Measurements from ENCODE around the gene PSME4.

Gene PSME4, protein sequence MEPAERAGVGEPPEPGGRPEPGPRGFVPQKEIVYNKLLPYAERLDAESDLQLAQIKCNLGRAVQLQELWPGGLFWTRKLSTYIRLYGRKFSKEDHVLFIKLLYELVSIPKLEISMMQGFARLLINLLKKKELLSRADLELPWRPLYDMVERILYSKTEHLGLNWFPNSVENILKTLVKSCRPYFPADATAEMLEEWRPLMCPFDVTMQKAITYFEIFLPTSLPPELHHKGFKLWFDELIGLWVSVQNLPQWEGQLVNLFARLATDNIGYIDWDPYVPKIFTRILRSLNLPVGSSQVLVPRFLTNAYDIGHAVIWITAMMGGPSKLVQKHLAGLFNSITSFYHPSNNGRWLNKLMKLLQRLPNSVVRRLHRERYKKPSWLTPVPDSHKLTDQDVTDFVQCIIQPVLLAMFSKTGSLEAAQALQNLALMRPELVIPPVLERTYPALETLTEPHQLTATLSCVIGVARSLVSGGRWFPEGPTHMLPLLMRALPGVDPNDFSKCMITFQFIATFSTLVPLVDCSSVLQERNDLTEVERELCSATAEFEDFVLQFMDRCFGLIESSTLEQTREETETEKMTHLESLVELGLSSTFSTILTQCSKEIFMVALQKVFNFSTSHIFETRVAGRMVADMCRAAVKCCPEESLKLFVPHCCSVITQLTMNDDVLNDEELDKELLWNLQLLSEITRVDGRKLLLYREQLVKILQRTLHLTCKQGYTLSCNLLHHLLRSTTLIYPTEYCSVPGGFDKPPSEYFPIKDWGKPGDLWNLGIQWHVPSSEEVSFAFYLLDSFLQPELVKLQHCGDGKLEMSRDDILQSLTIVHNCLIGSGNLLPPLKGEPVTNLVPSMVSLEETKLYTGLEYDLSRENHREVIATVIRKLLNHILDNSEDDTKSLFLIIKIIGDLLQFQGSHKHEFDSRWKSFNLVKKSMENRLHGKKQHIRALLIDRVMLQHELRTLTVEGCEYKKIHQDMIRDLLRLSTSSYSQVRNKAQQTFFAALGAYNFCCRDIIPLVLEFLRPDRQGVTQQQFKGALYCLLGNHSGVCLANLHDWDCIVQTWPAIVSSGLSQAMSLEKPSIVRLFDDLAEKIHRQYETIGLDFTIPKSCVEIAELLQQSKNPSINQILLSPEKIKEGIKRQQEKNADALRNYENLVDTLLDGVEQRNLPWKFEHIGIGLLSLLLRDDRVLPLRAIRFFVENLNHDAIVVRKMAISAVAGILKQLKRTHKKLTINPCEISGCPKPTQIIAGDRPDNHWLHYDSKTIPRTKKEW (N-terminal part only)

DNA sequence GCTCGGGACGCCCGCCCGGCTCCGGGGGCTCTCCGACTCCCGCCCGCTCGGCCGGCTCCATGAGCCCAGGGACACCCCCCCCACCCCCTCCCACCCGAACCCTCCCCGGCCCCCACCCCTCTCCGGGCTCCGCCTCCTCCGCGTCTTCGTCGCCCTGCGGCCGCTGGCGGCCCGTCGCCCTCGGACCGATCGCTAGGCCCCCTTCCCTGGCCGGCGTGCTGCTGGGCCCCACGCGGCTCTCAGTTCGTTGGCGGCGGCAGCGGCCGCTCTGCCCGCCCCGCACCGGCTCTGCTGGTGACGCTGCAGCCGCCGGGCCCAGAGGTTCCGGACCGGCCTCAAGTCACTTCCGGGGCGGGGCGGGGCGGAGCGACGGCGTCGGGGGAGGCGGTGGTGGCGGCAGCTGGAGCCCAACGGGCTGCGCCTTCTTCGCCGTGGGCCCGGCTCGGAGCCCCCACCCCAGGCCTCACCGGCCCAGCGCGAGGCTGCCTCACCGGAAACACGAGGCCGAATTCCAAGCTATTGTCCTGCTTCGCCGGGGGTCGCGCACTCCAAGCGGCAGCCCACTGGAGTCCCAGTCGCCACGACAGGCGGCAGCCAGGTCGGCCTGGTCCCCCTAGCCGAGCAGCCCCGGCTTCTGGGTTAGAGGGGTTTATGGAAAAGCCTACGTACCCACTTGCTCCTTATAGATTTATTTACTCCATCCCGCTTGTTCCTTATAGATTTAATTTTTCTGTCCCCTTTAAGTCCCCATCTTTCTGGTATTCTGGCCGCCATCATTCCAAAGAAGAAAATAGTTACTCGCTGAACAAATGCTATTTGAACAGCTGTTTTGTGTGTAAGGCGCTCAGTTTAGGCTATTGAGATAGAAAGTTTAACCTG, at the start of gene PSME4:
Gene PSME4 (minus strand): TSS at position 270 of the 879 bp plus-strand sequence. CDS start 209 bp downstream, at position 61.
- DNase-seq = peak; percentile 73

DNA sequence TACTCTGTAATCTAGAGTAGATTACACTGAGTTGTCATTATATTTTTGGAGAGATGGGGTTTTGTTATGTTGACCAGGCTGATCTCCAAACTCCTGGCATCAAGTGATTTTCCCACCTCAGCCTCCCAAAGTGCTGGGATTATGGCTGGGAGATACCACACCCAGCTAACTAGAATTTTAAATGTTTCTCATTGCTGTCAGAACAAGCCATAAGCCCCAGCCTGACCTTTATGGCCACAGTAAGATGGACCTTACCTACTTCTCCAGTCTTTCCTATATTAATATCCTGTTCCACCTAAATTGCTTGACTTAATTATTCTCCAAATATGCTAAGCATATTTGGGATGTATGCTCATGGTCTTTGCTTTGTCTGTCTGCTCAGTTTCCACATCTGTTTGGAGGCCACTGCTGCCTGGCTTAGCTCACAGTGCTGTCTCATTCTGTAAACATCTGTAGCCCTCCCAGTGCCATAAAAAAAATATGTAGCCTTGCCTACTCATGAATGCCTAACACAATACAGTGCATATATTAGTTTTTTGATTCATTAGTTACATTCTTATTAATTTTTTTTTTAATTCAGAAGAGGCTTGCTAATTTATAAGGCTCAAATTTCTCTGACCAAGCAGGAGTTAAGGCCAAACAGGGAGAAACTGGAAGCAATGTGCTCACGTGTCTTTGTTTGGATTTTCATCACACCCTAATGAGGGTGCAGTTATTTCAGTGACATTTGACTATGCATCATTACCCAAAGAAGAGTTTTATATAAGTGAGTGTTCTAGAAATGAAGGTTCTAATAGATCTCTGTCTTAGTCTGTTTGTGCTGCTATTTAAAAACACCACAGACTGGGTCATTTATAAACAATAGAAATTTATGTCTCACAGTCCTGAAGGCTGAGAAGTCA, 45.3 kb upstream of the PSME4 start:
- no peak for DNase-seq

DNA sequence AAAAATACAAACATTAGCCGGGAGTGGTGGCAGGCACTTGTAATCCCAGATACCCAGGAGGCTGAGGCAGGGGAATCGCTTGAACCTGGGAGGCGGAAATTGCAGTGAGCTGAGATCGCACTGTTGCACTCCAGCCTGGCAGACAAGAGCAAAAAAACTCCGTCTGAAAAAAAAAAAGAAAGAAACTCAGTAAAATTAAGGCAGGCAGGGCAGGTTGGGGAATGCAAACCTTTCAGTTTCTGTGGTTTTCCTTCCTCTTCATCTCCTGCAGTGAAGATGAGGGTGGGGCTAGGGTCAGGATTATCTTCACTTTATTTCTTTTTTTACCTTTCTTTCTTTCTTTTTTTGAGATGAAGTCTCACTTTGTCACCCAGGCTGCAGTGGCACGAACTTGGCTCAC, 43.2 kb upstream of the PSME4 start:
- no peak for DNase-seq

DNA sequence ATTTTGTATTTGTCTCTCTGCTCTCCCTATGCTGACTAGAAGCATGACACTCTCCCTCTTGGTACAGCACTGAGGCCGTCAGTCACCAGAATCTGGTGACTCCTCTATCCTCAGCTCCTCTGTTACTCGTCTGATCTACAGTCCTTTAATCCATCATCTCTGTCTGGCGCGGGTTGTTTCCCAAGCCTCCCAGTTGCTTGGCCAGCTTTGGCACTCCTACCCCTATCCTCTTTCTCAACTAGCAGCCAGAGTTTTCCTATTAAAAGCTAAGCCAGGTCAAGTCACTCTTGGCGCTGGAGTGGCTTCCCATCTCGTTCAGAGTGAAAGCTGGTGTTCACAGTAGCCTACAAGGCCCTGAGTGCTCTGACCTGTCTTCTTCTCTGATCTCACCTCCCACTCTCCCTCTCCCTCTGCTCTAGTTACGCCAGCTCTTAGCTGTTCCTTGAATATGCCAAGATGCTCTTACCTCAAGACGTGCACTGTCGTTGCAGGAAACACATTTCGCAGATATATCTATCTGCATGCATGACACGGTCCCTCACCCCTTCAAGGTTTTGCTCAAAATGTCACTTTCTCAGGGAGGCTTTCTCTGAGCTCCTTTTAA, 41.8 kb upstream of the PSME4 start:
- DNase-seq = no peak

DNA sequence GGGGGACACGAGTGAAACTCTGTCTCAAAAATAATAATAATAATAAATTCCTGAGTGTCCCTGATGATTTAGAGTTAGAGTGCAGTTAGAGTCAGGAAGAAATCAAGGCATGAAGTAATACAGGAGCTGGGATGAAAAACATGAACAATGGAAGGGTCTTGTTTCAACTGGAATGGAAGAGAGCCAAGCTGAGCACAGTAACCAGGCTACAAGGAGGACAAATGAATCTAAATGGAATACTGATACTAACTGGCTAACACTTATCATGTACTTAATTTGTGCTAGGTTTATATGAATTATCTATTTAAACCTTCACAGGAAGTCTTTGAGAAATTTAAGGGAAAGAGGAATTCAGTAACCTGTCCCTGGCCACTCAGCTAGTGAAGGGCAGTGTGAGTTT, 38.8 kb upstream of the PSME4 start:
- no peak for DNase-seq

DNA sequence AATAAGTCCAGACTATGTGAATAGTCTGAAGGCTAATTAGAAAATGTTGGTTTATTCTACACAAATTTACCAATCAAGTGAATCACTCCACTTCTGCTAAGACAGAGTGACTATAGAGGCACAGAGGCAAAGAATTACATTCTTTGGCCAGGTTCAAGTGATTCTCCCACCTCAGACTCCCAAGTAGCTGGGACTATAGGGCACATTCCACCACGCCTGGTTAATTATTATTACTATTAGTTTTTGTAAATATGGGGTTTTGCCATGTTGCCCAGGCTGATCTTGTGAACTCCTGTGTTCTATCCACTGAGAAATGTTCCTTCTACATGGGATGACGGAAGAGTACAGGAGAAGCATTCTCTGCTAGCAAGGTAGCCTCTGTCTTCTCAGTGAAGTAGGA, 37.6 kb upstream of the PSME4 start:
- no peak for DNase-seq

DNA sequence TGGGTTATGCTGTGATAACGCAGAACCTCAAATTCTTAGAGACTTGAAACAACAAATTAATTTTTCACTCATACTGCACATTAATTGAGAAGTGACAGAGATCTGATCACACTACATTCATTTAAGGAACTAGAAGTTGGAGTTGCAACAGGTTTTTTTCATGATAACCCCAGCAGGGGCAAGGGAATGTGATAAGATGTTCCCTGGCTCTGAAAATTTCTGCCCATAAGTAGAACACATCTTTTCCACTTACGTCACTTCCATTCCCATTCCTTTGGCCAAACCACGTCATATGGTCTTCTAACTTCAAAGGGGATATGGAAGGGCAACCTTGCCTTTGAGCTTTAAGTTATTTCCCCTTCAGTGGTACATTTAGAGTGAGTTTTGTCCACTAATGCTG, 29.7 kb upstream of the PSME4 start:
- DNase-seq = no peak

DNA sequence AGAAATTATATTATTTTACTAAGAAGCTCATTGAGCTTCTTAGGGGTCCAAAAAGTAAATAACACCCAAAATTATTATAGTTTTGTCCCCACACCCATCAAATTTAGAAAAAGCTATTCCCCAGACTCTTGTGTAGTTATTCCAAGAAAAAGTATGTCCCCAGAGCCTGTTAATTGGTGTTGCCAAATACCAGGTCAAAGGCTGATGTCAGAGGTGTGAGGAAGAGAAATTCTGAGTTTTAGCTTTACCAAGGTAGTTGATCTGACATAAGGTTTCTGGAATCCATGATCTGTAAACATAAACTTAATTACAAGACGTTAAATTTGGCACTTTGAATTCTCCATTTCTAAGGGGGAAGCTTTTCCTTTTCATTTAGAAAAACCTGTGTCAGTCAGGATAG, 29.3 kb upstream of the PSME4 start:
- DNase-seq = no peak

DNA sequence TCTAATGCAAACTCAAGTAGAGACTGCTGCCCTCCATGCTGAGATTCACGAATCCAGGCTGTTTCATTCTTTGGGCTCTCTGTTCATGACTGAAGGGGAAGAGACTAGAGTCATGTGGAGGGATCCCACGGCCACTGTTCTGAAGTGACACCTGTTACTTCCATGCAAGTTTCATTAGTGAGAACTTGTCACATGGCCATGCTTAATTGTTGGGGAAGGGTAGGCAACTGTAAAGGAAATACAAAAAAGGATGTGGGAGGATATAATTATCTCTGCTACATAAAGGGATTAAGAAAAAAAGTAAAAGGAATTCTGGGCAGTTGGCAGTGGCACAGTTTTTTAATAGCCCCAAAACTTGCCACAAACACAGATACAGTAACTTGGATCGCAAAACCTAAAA, 28.0 kb upstream of the PSME4 start:
- no peak for DNase-seq

DNA sequence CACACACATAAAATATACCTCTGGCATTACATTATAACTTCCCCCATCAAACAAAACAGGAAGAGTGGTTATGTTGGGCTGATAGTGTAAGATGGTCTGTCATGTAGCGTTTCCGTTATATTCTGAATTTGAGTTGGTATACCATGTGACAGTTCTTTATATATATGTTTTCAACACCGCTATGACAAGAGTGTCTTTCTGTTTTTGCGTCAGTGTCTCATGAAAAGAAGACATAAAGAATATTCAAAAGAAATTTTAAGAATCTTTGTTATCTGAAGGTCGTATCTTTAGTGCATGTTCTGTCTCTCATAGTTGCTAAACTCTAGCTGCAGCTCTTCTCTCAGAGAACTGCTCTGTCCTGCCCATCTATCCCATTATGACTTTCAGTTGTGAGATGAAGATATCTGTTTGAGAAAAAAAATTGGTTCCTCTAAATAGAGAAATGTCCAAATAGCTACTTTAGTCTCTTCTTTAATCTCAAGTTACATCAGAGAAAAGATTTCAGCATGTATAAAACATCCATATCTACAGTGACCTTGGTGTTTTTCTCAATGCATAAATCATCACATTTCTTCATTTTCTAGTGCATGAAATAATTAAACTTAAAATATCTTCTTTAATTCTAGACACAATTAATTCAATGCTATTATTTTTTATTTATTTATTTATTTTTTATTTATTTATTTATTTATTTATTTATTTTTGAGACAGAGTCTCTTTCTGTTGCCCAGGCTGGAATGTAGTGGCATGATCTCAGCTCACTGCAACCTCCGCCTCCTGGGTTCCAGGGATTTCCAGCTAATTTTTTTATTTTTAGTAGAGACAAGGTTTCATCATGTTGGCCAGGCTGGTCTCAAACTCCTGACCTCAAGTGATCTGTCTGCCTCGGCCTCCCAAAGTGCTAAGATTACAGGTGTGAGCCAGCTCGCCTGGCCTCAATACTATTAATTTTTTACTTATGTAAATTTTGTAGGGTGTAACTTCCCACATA, 24.3 kb upstream of the PSME4 start:
- DNase-seq = no peak

DNA sequence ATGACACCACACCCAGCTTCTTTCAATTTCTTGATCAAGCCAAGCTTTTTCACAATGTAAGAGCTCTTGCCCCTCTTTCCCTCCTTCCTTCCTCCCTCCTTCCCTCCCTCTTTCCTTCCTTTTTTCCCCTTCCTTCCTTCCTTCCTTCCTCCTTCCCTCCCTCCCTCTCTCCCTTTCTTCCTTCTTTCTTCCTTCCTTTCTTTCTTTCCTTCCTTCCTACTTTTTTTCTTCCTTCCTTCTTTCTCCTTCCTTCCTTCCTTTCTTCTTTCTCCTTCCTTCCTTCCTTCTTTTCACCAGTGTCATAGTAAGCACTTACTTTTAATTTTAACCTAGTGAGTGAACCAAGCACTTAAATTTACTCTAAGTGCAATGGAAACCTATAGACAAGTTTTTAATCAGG, 21.2 kb upstream of the PSME4 start:
- no peak for DNase-seq

DNA sequence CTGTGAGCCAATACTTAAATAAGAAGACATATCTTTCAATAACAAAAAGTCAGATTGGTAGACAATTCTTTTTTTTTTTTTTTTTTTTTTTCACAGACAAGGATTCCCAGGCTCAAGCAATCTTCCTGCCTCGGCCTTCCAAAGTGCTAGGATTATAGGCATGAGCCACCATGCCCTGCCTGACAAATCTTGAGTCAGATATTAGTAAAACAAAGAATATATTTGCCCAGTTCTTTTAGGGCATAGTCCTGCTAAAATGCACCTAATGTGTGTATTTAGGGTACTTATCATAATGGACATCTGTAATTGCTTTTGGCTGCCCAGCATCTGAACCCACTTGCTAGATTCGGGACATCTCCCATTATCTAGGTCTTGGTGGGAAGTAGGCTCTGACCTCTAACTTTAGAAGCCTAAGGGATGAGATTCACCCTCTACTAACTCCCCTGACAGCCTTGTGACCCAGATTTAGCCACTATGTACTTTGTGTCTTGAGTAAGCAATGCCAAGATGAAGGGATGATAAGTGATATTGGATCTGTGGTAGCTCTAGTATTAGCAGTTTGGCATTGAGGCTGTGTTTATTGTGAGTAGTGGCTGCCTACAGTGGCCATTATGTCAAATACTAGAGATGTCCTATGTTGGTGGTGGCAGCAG, 18.5 kb upstream of the PSME4 start:
- no peak for DNase-seq

DNA sequence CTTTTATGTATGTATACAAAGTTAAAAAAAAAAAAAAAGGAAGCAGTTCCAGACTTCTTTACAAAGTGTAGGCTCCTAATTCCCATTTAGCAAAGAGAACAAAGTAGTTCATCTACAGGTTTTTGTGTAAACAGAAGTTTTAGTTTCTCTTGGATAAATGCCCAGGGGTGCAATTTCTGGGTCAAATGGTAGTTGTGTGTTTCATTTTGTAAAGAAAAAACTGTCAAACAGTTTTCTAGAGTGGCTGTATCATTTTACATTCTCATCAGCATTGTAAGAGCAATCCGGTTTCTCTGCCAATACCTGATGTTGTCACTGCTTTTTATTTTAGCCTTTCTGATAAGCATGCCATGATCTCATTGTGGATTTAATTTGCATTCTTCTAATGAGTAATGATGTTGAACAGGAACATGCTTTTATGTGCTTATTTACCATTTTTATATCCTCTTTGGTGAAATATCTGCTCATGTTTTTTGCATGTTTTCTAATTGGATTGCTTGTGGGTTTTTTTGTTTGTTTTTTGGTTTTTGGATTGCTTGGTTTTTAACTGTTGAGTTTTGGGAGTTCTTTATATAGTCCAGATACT, 16.6 kb upstream of the PSME4 start:
- DNase-seq = peak; percentile 63

DNA sequence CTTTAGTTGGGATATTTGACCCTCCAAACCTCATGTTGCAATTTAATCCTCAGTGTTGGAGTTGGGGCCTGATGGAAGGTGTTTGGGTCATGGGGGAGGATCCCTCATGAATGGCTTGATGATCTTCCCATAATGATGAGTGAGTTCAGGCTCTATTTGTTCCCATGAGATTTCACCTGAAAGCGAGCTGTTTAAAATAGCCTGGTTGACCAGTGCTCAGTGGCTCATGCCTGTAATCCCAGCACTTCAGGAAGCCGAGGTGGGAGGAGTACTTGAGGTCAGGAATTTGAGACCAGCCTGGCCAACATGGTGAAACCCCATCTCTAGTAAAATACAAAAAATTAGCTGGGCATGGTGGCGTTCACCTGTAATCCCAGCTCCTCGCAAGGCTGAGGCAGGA, 14.9 kb upstream of the PSME4 start:
- DNase-seq = no peak

DNA sequence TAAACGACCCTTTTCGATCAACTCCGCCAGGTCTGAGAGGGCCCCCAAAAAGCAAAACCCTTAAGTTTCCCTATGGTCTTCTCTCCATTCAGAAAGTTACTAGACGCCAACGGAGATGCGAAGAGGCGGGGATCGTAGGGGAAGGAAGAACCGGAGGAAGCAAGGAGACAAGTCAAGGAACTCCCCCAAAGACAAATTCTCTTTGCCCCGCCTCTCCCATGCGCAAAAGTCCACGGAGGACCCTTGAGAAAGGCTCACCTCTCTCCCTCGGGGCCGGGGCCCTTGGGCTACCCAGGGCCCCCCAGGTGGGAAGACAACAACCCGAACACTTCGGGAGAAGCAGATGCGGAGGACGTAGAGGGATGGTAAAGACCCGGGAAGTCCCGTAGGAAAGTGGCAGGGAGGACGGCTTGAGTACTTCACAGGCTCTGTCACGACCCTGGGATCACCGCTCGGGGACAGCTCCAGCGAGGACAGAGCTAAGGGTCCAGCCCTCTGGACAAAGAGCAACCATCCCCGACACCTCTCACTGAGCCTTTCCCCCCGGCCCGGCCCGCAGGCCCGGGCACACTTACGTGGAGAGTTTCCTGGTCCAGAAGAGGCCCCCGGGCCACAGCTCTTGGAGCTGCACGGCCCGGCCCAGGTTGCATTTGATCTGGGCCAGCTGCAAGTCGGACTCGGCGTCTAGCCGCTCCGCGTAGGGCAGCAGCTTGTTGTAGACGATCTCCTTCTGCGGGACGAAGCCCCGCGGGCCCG, 647 bp downstream of the PSME4 start:
- no peak for DNase-seq

DNA sequence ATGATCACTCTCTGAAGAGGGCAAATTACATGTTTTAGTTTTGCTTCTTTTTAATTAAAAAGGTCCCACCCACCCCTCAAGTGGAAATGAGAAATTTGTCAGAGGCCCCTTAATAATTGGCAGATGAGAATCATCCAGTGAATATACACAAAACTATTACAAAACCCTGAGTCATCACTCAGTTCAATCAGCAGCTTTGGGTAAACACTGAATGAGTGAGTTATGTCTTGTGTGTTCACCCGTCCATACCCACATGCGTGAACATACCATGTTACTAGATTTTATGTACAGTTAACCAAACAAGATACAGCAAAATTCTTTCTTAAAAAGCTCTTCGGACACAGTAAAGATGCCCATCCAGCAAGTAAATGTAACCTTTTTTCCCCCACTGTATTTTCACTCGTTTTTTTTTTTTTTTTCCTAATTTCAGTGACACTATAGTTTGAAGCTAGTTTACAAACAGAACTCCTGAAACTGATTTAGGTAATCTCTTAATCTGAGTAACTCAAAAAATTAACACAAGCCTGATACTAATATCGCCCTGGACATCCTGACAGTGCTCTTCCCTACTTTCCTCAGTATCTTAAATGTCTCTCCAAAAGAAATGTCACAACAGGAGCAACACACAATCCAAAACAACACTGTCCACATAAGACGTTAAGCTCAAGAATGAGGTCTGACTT, 1.4 kb downstream of the PSME4 start:
- no peak for DNase-seq
